ENCODE results near the gene FKBP8. TPM values are rescaled to one million over a fixed set of nuclear protein-coding genes. Genes with fewer than 3 reads are reported as not detected.

FKBP8 gene
- total RNA-seq, 1 donor from 2014 or later = 216 TPM

GRCh38 chr19:18483119-18483890, 60.1 kb downstream of the FKBP8 start:
- DNase-seq = no peak

Other genes with a start within 250 kb of the FKBP8 start
- 88.5 and 185 TPM in 2 replicates for gene LSM4, start 220.5 kb downstream of the FKBP8 start, total RNA-seq
- 28.2 and 29.6 TPM in 2 replicates for gene PGPEP1, start 203.0 kb downstream of the FKBP8 start, total RNA-seq
- gene GDF15, start 157.4 kb downstream of the FKBP8 start, total RNA-seq = 106 and 152 TPM in 2 replicates
- gene LRRC25, start 146.0 kb downstream of the FKBP8 start, total RNA-seq = not detected in 2 replicates
- 88.8 and 96.7 TPM in 2 replicates for gene SSBP4, start 124.2 kb downstream of the FKBP8 start, total RNA-seq
- gene ISYNA1, start 105.4 kb downstream of the FKBP8 start, total RNA-seq = 35.4 and 69.7 TPM in 2 replicates
- gene ELL, start 21.5 kb downstream of the FKBP8 start, total RNA-seq = 12.3 and 14.8 TPM in 2 replicates
- 58.0 and 91.2 TPM in 2 replicates for gene KXD1, start 14.3 kb upstream of the FKBP8 start, total RNA-seq
- 755 and 1,061 TPM in 2 replicates for gene UBA52, start 28.3 kb upstream of the FKBP8 start, total RNA-seq
- 75.5 and 91.2 TPM in 2 replicates for gene REX1BD, start 45.2 kb upstream of the FKBP8 start, total RNA-seq
- not detected in 2 replicates for gene CRLF1, start 63.2 kb upstream of the FKBP8 start, total RNA-seq
- gene TMEM59L, start 69.3 kb upstream of the FKBP8 start, total RNA-seq = under 0.01 TPM in 1 of 2 replicates, not detected in the other
- 1.9 and 9.1 TPM in 2 replicates for gene KLHL26, start 93.5 kb upstream of the FKBP8 start, total RNA-seq
- 1.2 and 1.8 TPM in 2 replicates for gene CRTC1, start 140.1 kb upstream of the FKBP8 start, total RNA-seq
- not detected in 2 replicates for gene COMP, start 247.7 kb upstream of the FKBP8 start, total RNA-seq